Endothelial cell of hepatic sinusoid (primary cell): ENCODE data around the gene SEPTIN12.

ENCODE experiments used
- in situ Hi-C: cut with HindIII; loops from 2 replicates; pipeline ENCODE4 v1.10.0; 2017; ENCODE audit warnings: low sequenced_read_pairs

Gene SEPTIN12

DNA sequence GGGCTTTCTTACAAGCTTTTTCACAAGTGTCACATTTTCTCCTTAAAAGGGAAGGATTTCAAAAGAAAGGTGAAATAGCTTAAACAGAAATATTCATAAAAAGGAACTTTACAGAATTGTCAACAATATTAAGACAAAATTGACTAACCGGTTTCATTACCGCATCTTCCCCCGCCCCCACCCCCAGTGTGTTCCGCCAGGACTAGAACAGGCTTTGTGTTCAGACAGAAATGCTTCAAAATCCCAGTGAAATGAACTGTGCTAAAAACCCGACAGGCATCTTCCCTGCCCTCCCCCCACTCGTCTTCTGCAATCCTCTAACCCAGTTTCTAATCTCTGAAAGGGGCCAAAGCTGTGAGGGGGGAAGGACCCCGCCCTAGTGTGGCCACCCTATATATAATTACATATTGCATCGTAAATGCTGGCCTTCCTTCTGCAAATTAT lies 15.3 kb upstream of the SEPTIN12 start:
- in situ Hi-C loops, result no loop called here

DNA sequence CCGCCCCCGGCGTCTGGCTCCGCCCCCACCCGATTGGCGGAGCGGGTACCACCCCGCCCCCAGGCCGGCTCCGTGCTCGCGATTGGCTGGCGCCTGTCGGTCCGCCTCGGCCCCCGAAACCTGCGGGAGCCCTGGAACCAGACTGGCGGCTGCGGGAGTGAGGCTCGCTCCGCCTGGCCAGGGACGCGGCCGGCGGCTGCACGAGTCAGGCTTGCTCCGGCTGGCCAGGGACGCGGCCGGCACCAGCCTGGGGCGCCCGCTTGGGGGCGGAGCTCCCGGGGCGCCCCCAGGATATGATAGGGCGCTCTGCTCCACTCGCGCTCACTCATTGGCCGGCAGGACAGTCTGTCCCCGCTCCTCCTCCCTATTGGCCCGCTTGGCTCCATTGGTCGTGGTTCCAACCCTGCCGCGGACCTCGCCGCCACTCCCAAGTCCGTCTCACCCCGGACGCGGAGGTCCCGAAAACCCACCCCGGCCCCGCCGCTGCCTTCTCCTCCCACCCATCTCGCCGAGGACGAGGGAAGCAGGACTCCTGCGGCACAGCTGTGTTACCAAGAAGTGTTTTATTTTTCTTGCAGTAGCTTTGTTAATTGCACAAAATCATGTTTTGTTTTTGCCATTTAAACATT lies 14.6 kb upstream of the SEPTIN12 start:
- in situ Hi-C loops, result no loop called here

- in situ Hi-C loops, result no loop called here
Observed at GRCh38 chr16:4801962-4802658, 14.0 kb upstream of the SEPTIN12 start, which contains the start of gene ROGDI. Gene ROGDI, minus strand, starts transcription at chr16:4802633. Its CDS starts 62 bp downstream, at chr16:4802571.

- in situ Hi-C loops, result no loop called here
Observed at GRCh38 chr16:4801051-4801961, 13.2 kb upstream of the SEPTIN12 start.

DNA sequence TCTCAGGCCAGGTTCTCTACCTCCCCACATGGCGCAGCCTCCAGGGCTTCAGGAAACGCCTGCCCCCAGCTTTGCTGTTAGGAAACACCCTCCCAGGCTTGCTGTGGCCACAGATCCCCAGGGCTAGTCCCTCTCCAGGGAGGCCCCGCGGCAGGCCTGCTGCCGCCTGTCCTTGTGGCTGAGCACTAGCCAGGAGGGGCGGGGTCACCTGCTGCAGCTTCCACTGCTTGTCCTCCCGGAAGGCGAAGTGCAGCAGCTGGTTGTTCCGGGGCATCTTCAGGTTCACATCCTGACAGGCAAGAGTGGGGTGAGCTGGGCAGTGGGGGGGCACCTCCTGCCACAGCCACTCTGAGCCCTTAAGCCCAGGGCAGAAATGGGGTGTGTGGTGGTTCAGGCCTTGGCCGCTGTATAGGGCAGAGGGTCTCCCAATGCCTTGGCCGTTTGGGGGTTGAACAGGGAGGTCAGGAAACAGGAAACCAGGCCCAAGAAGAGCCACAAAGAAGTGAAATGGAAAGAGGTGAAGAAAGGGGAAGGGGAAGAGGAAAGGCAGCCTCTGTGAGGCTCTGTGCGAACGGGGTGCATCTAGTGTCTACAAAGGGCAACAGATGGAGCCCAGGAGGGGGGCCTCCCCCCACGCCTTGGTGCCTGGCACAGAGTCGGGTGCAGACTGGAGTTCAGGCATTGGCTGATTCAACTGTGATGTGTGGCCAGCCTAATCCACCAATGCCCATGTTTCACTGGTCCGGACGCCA lies 12.3 kb upstream of the SEPTIN12 start:
- in situ Hi-C loops, result no loop called here

DNA sequence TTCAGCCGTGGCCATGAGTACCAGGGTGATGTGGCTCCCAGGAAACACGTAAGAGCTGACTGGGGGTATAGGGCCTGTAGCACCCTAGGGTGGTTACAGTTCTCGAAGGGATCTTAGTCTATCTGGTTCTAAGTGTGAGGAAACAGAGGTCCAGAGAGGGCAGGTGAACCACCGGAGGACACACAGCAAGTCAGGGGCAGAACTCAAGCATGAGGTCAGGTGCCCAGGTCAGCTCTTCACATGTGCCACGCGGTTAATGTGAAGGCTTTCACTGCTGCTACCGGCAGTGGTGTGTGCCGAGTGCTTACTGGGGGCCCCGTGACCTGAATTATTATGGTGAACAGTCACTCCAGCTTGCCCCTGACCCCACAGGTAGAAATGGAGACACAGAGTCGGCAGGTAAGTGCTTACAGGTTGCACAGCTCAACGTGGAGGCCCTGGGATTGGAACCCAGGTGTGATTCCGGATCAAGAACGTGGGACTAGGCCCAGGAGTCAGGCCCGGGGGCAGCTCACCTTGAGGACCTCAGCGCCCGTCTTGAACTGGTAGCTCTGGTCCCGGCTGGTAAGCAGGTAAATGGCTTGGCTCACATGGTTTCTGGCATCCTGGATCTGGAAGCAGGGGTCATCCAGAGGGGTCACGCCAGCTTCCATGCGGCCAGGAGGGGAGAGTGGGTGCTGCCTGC lies 11.2 kb upstream of the SEPTIN12 start:
- in situ Hi-C loops, result no loop called here

GRCh38 chr16:4798456-4798855 lies 10.3 kb upstream of the SEPTIN12 start:
- in situ Hi-C loops, result no loop called here

DNA sequence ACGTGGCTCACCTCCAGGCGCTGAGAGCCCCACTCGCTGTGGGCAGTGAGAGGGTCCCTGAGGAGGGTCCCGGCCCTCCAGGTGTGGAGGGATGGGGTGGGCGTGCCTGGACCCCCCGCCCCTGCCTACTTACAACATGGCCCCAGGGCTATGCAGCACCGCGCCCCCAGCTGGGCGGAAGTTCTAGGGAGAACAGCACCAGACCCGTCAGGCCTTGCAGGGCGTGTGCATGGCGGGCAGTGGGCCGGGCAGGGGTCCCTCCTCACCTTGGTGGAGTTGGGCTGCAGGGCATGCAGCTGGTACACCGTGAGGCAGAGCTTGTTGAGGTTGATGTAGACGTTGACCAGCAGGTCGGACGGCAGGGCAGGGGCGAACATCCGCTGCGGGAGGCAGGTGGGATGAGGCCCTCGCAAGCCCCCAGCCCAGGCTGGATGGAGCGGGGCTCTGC lies 9.7 kb upstream of the SEPTIN12 start:
- in situ Hi-C loops, result no loop called here

GRCh38 chr16:4796982-4797804 lies 9.0 kb upstream of the SEPTIN12 start:
- in situ Hi-C loops, result no loop called here

GRCh38 chr16:4795828-4796572 lies 7.9 kb upstream of the SEPTIN12 start:
- in situ Hi-C loops, result no loop called here

DNA sequence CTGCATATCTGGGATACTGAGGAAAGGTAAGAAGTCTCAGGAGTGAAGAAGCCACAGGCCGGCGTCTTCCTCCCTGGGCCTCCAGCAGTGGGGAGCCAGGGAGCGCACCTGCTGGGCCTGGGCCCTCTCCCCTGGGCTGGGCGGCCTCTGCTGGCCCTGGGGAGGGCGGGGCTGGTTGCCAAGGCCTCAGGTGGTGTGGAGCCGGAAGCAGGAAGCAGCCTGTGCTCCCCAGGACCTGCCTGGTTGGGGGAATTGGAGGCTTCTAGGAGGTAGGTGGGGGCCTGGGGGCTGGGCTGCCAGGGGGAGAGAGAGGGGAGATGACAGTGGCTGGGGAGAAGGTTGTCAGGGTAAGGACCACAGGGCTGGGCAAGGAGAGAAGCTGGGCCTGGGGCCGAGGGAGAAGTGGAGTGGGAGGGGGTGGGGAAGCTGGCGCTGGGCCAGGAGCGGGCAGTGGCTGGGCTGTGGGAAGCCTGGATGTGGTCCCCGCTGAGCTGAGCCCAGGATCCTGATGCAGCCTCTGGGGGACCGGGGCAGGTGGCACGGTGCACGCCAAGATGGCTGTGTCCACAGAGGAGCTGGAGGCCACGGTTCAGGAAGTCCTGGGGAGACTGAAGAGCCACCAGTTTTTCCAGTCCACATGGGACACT lies 7.2 kb upstream of the SEPTIN12 start, which contains the start of gene SMIM22:
SMIM22 (plus strand) TSS at position 189 of the 647 bp plus-strand sequence; CDS start at position 555, 366 bp downstream.
- in situ Hi-C loops, result no loop called here

DNA sequence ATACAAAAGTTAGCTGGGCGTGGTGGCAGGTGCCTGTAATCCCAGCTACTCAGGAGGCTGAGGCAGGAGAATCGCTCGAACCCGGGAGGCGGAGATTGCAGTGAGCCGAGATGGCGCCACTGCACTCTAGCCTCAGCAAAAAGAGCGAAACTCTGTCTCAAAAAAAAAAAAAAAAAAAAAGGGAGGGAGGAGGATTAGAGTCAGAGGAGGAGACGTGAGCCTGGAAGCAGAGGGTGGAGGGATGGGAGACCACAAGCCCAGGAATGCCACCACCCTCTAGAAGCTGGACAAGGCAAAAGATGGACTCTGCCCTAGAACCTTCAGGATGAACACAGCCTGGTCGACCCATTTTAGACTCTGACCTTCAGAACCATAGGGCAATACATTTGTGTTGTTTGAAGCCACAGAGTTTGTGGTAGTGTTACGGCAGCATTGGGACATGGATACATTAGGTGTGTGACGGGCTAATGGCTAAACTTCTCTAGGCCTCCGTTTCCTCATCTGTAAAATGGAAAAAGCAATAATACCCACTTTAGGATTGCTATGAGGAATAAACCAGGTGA lies 4.9 kb upstream of the SEPTIN12 start:
- in situ Hi-C loops, result no loop called here

GRCh38 chr16:4790871-4791270 lies 2.7 kb upstream of the SEPTIN12 start:
- in situ Hi-C loops, result no loop called here

DNA sequence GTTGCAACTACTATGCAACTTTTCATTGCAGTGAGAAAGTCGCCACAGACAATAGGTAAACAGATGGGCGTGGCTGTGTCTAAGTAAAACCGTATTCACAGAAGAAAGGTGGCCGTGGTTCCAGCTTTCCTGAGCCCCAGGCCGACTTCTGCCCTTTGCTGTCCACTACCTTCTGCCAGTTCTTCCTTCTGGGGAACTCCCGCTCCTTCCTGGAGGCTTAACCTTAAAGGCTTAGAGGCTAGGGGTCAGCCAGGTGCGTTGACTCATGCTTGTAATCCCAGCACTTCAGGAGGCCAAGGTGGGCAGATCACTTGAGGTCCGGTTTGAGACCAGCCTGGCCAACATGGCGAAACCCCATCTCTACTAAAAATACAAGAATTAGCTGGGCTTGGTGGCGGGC lies 2.1 kb upstream of the SEPTIN12 start:
- in situ Hi-C loops, result no loop called here

DNA sequence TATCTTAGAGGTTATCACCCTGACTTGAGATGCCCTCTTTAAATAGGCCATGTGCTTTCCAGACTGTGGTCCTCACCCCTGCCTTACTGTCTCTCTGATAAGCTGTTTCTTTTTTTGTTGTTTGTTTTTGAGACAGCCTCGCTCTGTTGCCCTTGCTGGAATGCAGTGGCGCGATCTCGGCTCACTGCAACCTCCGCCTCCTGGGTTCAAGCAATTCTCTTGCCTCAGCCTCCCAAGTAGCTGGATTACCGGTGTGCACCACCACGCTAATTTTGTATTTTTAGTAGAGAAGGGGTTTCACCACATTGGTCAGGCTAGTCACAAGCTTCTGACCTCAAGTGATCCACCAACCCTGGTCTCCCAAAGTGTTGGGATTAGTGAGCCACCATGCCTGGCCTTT lies 765 bp upstream of the SEPTIN12 start:
- in situ Hi-C loops, result no loop called here

DNA sequence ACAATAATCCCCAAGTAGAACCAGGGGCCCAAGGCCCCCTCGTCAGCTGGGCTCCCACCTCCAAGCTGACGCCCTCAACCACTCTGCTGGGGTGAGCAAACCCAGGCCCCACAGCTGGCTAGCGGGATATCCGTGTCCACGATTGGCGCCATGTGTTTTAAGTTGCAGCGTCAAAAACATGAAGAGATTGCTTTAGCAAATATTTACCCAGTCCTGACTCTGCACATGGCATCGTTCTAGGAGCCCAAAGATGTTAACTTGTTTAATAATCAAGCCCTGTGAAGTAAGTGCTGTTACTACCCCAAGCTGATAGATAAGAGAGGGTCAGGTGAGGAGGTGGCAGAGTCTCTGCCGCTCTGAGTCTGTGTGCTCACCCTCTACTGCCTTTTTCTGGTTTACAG lies 344 bp upstream of the SEPTIN12 start:
- in situ Hi-C loops, result no loop called here

DNA sequence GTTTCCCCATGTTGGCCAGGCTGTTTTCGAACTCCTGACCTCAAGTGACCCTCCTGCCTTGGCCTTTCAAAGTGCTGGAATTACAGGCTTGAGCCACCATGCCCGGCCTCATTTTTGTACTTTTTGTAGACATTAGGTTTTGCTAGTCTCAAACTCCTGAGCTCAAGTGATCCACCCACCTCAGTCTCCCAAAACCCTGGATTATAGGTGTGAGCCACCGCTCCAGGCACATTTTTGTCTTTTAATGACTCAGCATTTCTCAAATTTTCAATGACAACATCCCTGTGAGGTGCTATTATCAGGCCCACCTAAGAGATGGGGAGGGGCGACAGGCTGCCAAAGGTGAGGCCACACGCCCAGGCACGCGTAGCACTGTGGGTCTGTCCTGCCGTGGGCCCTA lies 1.1 kb downstream of the SEPTIN12 start:
- in situ Hi-C loops, result no loop called here
